Measurements from ENCODE around the gene SULT1C2. TPM values are rescaled to one million over a fixed set of nuclear protein-coding genes. Genes with fewer than 3 reads are reported as not detected.
"Not testable (repeated sequence)": the region's sequence is repeated elsewhere in the genome, so short reads cannot be mapped to it uniquely, and the experiment has no call there.

SULT1C2 gene
- total RNA-seq, 1 donor from 2014 or later = 0.37 TPM

DNA sequence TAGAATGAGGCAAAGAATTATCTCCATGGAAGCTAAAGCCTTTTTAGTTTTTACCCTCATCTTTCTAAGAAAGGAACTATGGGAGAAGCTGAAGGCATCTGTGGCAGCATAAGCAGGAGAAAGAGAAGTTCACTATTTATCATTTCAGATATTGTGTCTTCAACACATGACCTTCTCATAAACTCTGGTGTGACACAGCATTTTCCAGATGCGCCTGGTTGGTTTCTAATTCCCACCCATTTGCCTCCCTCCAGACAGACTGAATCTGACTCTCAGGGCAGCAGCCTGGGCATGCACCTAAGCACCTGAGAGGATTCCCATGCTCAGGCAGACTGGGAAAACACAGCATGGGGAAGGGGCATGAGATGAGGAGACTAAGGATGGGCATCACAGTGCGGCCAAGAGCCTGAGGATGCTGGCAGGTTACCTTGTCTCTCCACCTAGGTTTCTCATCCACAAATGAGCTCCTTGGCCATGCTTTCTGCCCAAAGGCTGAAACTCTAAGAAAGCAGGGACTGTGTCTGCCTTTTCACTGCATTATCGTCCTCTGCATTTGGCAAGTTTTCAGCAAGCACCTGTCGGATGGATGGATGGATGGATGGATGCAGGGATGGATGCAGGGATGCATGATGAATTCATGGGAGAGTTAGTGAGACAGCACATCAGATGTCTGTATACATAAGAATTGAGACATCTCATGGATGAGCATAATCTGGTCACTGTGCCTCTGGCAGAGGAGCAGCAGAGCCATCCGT is 60.3 kb downstream of the SULT1C2 start:
- no peak for DNase-seq (ENCODE audit: low read depth)

DNA sequence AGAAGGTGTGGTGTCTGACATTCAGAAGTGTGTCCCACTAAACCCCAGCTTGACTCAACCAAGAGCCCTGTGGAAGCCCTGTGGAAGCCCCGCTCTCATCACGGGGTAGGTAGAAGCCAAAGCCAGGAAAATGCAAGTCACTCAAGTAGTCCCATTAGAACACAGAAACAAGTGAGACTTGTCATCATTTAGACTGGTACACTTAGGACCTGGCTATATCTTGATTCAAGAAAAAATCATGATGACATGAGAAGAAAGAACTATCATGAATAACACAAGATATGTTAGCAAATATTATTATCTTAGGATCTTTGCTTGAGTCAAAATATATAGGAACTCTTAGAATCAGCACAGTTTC is 60.9 kb downstream of the SULT1C2 start:
- DNase-seq (ENCODE audit: low read depth) = no peak

DNA sequence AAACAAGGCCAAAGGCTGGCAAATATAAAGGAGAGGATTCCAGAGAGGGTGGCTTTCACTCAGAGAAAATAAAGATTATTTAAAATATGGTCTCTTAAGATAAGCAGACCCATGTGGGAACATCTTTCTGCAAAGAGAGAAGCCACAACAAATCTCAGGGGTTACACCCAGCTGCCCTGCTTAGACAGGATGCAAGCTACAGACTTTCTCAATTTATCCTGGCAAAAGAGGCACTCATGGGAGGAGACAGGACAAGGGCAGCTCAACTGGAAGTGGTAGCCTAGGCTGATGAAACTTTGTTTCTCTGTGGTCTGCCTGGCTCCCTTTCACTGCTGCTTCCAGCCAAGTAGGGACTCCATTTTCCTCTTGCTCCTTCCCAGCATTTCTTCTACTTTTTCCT is 63.2 kb downstream of the SULT1C2 start:
- DNase-seq (ENCODE audit: low read depth) = no peak

DNA sequence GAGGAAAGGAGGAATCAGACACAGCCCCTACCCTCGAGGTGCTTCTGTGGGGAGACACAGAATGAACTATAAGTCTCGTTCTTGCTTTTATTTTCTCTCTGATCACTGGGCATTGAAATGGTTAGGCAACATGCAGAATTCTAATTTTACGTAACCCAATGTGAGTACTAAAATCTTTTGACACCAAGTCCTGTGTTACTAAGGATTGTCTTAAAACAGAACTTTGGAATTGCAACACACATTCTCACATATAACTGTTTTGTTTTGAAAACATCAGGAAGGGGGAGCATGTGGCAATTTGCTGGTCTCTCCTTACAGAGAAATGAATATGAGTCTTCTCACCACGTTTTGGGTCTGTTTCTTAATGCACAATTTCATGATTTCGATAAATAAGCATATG is 65.4 kb downstream of the SULT1C2 start:
- no peak for DNase-seq (ENCODE audit: low read depth)

DNA sequence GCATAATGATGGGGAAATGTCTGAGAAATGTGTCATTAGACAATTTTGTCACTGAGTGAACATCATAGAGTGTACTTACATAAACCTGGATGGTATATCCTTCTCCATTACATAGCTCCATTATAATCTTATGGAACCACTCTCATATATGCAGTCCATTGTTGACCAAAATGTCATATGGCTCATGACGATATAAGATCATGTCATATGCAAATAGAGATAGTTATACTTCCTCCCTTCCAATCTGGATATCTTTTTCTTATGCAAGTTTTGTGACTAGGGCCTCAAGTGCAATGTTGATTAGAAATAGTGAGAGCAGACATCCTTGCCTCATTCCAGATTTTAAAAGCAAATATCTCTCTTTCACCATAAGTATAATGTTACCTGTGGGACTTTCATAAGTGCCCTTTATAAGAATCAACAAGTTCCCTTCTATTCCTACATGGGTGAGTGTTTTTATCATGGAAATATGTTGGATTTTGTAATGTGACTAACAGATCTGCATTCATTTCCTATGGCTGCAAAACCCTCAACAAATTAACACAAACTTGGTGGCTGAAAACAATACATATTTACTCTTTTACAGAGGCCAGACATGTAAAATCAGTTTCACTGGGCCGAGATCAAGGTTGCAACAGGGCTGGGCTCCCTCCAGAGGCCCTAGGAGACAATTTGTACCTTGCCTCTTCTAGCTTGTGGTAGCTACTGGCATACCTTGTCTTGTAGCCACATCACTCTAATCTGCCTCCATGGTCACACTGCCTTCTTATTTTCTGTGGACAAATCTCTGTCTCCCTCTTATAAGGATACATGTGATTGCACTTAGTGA is 67.4 kb downstream of the SULT1C2 start:
- DNase-seq (ENCODE audit: low read depth) = no peak

DNA sequence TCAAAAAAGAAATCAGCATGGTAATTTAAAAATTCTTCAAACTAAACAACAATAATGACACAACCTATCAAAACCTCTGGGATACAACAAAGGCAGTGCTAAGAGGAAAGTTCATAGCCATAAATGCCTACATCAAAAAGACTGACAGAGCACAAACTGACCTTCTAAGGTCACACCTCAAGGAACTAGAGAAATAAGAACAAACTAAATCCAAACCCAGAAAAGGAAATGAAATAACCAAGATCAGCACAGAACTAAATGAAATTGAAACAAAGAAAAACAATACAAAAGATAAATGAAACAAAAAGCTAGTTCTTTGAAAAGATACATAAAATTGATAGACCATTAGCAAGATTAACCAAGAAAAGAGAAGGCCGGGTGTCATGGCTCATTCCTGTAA is 70.6 kb downstream of the SULT1C2 start:
- not testable (repeated sequence) for DNase-seq (ENCODE audit: low read depth)

Other genes starting within 250 kb of the SULT1C2 start
- gene SULT1C3, start 48.9 kb upstream of the SULT1C2 start, total RNA-seq = not detected in 2 replicates
- not detected in 2 replicates for gene SULT1C4, start 89.1 kb downstream of the SULT1C2 start, total RNA-seq
- gene GCC2, start 160.3 kb downstream of the SULT1C2 start, total RNA-seq = 17.9 and 21.9 TPM in 2 replicates
- 185 and 201 TPM in 2 replicates for gene LIMS1, start 245.6 kb downstream of the SULT1C2 start, total RNA-seq